Measurements from ENCODE around the gene ZNF784. TPM values are rescaled to one million over a fixed set of nuclear protein-coding genes. Genes with fewer than 3 reads are reported as not detected.
"Not testable (repeated sequence)": the region's sequence is repeated elsewhere in the genome, so short reads cannot be mapped to it uniquely, and the experiment has no call there.

ZNF784 gene
- total RNA-seq, 4 donors from 2014 or later = 2.5 to 3.8 (median 3.2) TPM

DNA sequence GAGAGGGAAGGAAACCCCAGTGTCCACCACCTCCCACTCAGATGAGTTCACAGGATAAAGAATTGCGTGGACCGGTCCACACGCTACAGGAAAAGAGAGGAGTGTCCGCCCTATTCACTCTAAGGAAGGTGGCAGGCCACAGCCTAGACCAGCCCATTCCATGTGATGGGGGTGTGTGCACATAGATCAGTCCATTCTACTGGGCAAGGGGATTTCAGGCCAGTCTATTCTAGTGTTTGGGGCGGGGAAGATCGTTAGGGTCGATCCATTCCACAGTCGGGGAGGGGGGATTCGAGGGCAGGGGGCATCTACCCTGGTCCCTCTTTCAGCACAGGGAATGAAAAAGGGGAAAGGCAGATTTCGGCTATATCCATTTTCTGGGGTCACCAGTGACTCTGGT lies 32.8 kb downstream of the ZNF784 start:
- ATAC-seq (ENCODE audit: low FRiP score) (no peak), DNase-seq (ENCODE audit: low spot score) (no peak)
- TF ChIP-seq, protein P1, sequence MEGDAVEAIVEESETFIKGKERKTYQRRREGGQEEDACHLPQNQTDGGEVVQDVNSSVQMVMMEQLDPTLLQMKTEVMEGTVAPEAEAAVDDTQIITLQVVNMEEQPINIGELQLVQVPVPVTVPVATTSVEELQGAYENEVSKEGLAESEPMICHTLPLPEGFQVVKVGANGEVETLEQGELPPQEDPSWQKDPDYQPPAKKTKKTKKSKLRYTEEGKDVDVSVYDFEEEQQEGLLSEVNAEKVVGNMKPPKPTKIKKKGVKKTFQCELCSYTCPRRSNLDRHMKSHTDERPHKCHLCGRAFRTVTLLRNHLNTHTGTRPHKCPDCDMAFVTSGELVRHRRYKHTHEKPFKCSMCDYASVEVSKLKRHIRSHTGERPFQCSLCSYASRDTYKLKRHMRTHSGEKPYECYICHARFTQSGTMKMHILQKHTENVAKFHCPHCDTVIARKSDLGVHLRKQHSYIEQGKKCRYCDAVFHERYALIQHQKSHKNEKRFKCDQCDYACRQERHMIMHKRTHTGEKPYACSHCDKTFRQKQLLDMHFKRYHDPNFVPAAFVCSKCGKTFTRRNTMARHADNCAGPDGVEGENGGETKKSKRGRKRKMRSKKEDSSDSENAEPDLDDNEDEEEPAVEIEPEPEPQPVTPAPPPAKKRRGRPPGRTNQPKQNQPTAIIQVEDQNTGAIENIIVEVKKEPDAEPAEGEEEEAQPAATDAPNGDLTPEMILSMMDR (IDR thresholded peaks at IDR 0.05) = no peak

DNA sequence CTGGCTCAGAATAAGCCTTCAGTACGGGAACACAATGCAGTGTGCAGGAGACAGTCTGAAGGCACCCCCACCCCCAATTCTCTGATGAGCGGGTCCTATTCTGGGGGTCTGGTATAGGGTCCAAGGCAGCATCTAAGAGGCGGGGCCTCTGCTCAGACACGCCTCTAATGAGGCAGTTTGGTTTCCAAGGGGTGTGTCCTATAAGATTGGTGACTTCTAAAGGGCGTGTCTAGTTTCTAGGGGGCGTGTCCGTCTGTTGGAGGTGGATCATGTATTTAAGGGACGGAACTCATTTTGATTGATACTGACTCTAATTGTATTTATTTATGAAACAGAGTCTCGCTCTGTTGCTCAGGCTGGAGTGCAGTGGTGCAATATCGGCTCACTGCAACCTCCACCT lies 33.7 kb downstream of the ZNF784 start:
- ATAC-seq (ENCODE audit: low FRiP score) = no peak
- DNase-seq (ENCODE audit: low spot score) = no peak
- TF ChIP-seq, protein P1 (IDR thresholded peaks at IDR 0.05) = no peak

DNA sequence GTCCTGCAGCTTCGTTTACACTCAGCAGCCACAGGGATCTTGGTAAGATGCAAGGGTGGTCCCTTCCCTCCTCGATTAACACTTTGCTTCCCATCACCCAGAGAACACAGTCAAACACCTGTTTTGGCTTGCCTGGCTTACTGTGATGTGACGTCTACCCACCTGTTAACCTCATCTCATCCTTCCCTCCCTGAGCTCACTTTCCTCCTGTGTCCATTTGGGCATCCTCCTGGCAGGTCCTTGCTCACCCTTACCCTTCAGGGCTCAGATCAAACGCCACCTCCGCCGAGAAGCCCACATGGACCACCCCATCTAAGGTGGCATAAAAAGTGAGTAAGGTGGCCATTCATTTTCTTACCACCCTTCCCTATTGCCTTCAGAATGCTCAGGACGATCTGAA lies 34.3 kb downstream of the ZNF784 start:
- ATAC-seq (ENCODE audit: low FRiP score) = no peak
- TF ChIP-seq, protein P1 (IDR thresholded peaks at IDR 0.05) = no peak
- no peak for DNase-seq (ENCODE audit: low spot score)

DNA sequence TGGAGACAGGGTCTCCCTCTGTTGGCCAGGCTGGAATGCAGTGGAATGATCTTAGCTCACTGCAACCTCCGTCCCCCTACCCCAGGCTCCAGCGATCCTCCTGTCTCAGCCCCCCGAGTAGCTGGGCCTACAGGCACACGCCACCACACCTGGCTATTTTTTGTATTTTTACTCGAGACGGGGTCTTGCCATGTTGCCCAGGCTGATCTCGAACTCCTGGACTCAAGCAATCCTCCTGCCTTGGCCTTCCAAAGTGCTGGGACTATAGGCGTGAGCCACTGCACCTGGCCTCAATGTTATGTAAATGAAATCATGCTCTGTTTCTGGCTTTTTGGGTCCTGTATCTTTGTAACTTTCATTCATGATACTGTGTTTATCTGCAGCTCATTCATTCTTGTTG lies 35.6 kb downstream of the ZNF784 start:
- no peak for ATAC-seq (ENCODE audit: low FRiP score)
- no peak for DNase-seq (ENCODE audit: low spot score)
- TF ChIP-seq, protein P1 (IDR thresholded peaks at IDR 0.05) = no peak

DNA sequence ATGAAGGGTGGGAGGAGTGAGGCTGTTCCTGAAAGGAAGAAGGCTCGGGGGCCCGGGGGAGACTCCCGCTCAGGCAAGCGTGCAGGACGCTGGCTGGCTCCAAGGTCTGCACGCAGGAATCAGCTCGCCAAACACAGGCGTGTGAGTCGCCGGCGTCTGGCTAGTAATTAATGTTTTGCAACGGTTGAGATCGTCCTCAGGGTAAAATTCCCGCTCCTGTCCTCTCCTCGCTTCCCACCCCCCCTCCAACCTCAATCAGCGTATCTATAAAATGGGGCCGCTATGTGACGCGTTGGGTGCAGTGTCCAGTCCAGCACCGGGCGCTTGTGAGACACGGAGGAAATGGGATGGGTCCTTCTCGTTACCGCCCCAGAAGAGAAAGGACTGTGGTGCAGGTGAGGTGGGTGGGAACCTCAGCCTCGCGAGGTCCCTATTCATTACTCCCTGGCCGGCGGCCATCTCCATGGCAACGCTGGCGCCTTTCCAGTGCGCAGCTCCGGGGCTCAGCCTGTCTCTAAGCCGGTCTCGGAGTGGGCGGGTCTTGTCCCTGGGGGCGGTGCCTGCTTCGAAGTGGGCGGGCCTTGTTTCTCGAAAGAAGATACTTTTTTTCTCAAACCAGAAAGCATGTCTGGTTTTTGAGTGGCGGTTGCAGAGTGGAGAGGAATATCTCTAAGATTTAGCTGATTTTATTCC lies 37.2 kb downstream of the ZNF784 start:
- peak; percentile 95 for DNase-seq (ENCODE audit: low spot score)
- TF ChIP-seq, protein P1 (IDR thresholded peaks at IDR 0.05) = no peak
- peak; percentile 81 for ATAC-seq (ENCODE audit: low FRiP score)

DNA sequence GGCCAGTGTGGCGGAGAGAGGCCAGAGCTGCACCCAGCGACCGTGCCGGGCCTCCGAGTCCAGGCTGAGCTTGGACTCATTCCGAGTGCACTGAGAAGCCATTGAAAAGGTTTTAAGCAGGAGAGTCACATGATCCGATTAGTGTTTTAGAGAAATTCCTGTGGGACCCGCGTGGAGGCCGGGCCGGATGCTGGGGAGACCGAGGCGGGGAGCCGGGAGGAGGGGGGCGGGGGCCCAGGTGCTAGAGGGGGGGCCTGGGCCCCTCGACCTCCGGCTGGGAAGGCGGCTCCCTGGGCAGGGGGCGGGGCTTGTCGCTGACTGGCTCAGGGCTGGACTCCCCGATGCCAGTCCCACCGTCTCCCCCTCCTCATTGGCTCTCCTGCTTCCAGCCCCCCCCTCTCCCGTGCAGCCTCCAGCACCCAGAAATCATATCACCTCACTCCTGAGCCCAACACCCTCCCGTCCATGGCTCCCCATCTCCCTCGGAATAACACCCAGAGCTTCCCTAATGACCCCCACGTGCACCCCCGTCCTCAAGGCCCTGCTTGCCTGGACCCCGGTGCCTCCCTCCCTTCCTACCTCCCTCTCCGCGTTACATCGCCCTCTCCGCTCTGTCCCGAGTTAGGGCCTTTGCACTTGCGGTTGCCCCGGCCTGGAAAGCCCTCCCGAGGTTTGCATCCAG lies 38.6 kb downstream of the ZNF784 start:
- TF ChIP-seq, protein P1 (IDR thresholded peaks at IDR 0.05) = no peak
- ATAC-seq (ENCODE audit: low FRiP score) (peak; percentile 78), DNase-seq (ENCODE audit: low spot score) (peak; percentile 44)

DNA sequence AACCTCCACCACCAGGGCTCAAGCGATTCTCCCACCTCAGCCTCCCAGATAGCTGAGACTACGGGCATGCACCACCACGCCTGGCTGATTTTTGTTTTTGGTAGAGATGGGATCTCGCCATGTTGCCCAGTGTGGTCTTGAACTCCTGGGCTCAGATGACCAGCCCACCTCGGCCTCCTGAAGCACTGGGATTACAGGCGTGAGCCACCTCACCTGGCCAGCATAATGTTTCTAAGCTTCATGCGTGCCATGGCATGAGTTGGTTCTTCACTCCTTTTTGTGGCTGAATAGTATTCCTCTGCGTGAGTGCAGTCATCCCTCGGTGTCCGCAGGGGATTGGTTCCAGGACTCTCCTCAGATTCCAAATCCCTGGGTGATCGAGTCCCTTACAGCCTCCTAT lies 39.5 kb downstream of the ZNF784 start:
- ATAC-seq (ENCODE audit: low FRiP score) (no peak), DNase-seq (ENCODE audit: low spot score) (no peak)
- TF ChIP-seq, protein P1 (IDR thresholded peaks at IDR 0.05) = no peak

DNA sequence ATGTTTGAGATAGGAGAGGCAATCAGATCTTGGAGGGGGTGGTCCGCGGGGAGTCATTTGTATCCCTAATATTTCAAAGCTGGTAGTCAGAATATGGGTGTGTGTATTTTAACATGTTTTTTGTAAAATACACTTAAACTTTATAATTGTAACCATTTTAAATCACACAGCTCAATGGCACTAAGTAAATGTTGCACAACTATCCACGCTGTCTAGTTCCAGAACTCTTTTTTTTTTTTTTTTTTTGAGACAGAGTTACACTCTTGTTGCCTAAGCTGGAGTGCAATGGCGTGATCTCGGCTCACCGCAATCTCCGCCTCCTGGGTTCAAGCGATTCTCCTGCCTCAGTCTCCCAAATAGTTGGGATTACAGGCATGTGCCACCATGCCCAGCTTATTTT lies 40.5 kb downstream of the ZNF784 start:
- not testable (repeated sequence) for DNase-seq (ENCODE audit: low spot score); ATAC-seq (ENCODE audit: low FRiP score)

DNA sequence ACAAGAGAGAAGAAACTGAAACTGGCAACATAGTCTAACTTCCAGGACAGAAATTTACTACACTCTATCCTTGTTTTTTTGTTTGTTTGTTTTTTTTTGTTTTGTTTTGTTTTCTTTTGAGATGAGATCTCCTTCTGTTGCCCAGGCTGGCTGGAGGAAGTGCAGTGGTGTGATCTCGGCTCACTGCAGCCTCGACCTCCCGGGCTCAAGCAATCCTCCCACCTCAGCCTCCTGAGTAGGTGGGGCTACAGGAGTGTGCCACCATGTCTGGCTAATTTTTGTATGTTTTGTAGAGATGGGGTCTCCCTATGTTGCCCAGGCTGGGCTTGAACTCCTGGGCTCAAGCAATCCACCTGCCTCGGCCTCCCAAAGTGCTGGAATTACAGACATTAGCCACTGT lies 42.1 kb downstream of the ZNF784 start:
- ATAC-seq (ENCODE audit: low FRiP score); DNase-seq (ENCODE audit: low spot score): not testable (repeated sequence)

Data from omental fat pad (tissue), 4 donors.